ENCODE results near the gene TFR2. TPM values are rescaled to one million over a fixed set of nuclear protein-coding genes. Genes with fewer than 3 reads are reported as not detected.

TFR2 gene
- total RNA-seq, 1 donor from 2014 or later, result 0.71 TPM

GRCh38 chr7:100679927-100680575, 38.7 kb upstream of the TFR2 start:
- H3K4me3 ChIP-seq (ENCODE audit: low read depth, low read length), result no peak overlapping the region
- no peak for DNase-seq (ENCODE audit: low read depth)
- peaks cover 7% of the 10 kb centered on the region for H3K36me3 ChIP-seq (ENCODE audit: control insufficient read depth, insufficient read depth, low read length)
- no peaks in the 10 kb centered on the region for H3K27me3 ChIP-seq (ENCODE audit: control insufficient read depth, insufficient read depth, low read length)
- no peak for TF ChIP-seq CTCF (IDR thresholded peaks at IDR 0.05; ENCODE audit: insufficient read depth, low read length, poor library complexity, severe bottlenecking)

DNA sequence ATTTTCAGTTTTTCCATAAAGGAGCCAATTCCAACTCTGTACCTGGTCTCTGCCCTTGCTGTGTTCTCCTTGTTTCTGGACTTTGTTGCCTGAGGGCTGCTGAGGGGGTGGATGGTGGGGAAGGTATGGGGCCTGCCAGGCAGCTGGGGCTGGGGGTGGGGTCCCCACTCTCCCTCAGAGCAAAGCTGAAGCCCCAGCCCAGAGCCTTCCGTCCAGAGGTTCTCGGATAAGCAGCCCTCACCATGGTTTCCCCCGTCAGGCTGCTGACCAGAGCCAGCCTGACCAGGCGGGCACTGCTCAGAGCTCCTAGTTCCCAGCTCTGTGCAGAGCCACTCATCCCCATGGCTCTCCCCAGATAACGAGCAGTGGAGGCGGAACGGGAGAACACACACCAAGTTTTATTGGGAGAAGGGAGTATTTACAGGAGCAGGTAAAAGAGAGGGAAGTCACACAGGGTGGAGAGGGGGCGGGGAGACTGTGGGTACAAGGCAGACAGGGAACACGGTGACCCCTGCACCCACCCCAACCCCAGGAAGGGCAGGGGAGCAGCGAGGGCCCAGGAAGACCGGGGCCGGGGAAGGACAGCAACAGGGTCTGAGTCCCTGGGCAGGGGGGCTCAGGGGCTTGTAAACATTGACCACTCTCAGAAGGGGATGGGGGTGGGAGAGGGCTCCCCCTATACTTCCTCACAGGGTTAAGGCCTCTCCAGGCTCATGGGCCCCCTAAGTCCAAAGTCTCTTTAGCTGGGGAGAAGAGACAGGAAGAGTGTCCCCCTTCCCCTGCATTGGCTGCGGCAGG, 38.0 kb upstream of the TFR2 start:
- H3K4me3 ChIP-seq (ENCODE audit: low read depth, low read length), result no peak overlapping the region
- H3K27me3 ChIP-seq (ENCODE audit: control insufficient read depth, insufficient read depth, low read length), result no peaks in the 10 kb centered on the region
- no peak for DNase-seq (ENCODE audit: low read depth)
- peaks cover 7% of the 10 kb centered on the region for H3K36me3 ChIP-seq (ENCODE audit: control insufficient read depth, insufficient read depth, low read length)
- TF ChIP-seq CTCF (IDR thresholded peaks at IDR 0.05; ENCODE audit: insufficient read depth, low read length, poor library complexity, severe bottlenecking), result no peak

DNA sequence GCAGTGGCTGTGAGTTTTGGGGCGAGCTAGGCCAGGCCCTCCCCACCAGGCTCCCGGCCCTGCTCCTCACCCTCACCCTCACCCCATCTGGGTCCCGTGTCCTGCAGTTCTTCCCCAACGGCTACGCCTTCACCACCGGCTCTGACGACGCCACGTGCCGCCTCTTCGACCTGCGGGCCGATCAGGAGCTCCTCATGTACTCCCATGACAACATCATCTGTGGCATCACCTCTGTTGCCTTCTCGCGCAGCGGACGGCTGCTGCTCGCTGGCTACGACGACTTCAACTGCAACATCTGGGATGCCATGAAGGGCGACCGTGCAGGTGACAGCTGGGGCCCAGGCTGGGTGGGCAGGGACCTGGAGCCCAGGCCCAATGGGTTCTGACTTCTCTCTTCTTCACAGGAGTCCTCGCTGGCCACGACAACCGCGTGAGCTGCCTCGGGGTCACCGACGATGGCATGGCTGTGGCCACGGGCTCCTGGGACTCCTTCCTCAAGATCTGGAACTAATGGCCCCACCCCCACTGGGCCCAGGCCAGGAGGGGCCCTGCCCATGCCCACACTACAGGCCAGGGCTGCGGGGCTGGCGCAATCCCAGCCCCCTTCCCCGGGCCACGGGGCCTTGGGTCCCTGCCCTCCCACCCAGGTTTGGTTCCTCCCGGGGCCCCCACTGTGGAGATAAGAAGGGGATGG, 37.1 kb upstream of the TFR2 start:
- peaks cover 7% of the 10 kb centered on the region for H3K36me3 ChIP-seq (ENCODE audit: control insufficient read depth, insufficient read depth, low read length)
- H3K4me3 ChIP-seq (ENCODE audit: low read depth, low read length), result no peak overlapping the region
- DNase-seq (ENCODE audit: low read depth), result no peak
- no peak for TF ChIP-seq CTCF (IDR thresholded peaks at IDR 0.05; ENCODE audit: insufficient read depth, low read length, poor library complexity, severe bottlenecking)
- H3K27me3 ChIP-seq (ENCODE audit: control insufficient read depth, insufficient read depth, low read length), result no peaks in the 10 kb centered on the region

GRCh38 chr7:100677308-100678267, 36.2 kb upstream of the TFR2 start:
- TF ChIP-seq CTCF (IDR thresholded peaks at IDR 0.05; ENCODE audit: insufficient read depth, low read length, poor library complexity, severe bottlenecking), result no peak

DNA sequence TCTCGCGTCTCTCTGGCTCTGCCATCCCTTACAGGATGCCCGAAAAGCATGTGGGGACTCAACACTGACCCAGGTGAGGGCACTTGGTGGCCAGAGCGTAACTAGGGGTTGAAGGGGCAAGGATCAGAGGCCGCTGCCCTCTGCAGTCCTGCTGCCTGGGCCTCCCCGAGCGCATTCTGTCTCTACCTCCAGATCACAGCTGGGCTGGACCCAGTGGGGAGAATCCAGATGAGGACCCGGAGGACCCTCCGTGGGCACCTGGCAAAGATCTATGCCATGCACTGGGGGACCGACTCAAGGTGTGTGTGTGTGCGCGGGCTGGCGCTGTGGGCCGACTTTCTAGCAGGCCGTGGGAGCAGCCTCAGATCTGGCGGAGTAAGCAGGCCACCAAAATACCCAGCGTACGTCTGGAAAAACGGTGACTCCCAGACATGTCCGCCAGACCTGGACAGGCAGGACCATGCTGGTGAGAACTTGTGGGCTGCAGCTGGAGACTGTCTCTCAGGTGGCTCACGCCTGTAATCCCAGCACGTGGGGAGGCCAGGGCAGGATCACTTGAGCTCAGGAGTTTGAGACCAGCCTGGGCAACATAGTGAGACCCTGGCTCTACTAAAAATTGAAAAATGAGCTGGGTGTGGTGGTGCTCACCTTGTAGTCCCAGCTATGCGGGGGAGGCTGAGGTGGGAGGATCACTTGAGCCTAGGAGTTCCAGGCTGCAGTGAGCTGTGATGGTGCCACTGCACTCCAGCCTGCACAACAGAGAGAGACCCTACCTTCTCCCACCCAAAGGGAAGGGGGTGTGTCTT, 35.4 kb upstream of the TFR2 start:
- Histone ChIP-seq H3K4me3 (ENCODE audit: low read depth, low read length) (peak overlapping the region; percentile 94), H3K36me3 (ENCODE audit: control insufficient read depth, insufficient read depth, low read length) (peaks cover 5% of the 10 kb centered on the region), H3K27me3 (ENCODE audit: control insufficient read depth, insufficient read depth, low read length) (no peaks in the 10 kb centered on the region)
- TF ChIP-seq CTCF (IDR thresholded peaks at IDR 0.05; ENCODE audit: insufficient read depth, low read length, poor library complexity, severe bottlenecking), result no peak
- DNase-seq (ENCODE audit: low read depth), result no peak

More at GRCh38 chr7:100677308-100678267, 36.2 kb upstream of the TFR2 start:
- no peak overlapping the region for H3K4me3 ChIP-seq (ENCODE audit: low read depth, low read length)
- H3K36me3 ChIP-seq (ENCODE audit: control insufficient read depth, insufficient read depth, low read length), result peaks cover 7% of the 10 kb centered on the region
- no peaks in the 10 kb centered on the region for H3K27me3 ChIP-seq (ENCODE audit: control insufficient read depth, insufficient read depth, low read length)
- no peak for DNase-seq (ENCODE audit: low read depth)

Measured in kidney epithelial cell (primary cell).